HEK293 (cell line): ENCODE data around the gene VEGFC.

Experiments
- CTCF ChIA-PET: fragments of 350-600 bp; formaldehyde crosslinking; extraction: SDS; loops from one replicate; lab custom pipeline; 2021; ENCODE audit warnings: antibody characterized with exemption; lab: Yijun Ruan, JAX
- POLR2A ChIA-PET: fragments of 300-600 bp; formaldehyde crosslinking; extraction: SDS; loops from one replicate; lab custom pipeline; 2020; ENCODE audit warnings: antibody characterized with exemption, inconsistent platforms; lab: Yijun Ruan, JAX
- H3K27ac ChIP-seq: fragments of 200-500 bp; sonication (Bioruptor generic); 2 replicates; pipeline ENCODE4 v1.5.1; 2014; ENCODE audit warnings: low read depth, low read length, control low read depth, inconsistent platforms; ENCODE audit errors: extremely low read depth
- H3K36me3 ChIP-seq, 2 experiments: fragments of 200-500 bp in 1 of 2; sonication (Bioruptor generic) in 1 of 2; 1 replicate in 1 of 2; 2 replicates in 1 of 2; pipeline ENCODE4 v1.5.1; 2014 to 2017; ENCODE audit warnings: inconsistent platforms in 2 of 2, low read length in 2 of 2; ENCODE audit not compliant: control insufficient read depth in 2 of 2, insufficient read depth in 1 of 2
- H3K4me1 ChIP-seq: fragments of 200-500 bp; sonication (Bioruptor generic); 2 replicates; pipeline ENCODE4 v1.5.1; 2014; ENCODE audit warnings: mild to moderate bottlenecking, low read length, inconsistent platforms; ENCODE audit not compliant: control insufficient read depth, insufficient read depth
- H3K4me3 ChIP-seq: 2 replicates; pipeline ENCODE4 v1.5.1; 2011; ENCODE audit warnings: low read depth, mild to moderate bottlenecking, control low read depth, low read length, moderate library complexity
- H3K9me3 ChIP-seq: fragments of 200-500 bp; sonication (Bioruptor generic); 2 replicates; pipeline ENCODE4 v1.5.1; 2014; ENCODE audit warnings: low read depth, low read length, inconsistent platforms; ENCODE audit not compliant: control insufficient read depth, insufficient read depth
- AEBP2 ChIP-seq: fragments of 450-650 bp; formaldehyde crosslinking; IDR thresholded peaks from 2 replicates; pipeline ENCODE4 v1.5.1; 2016; ENCODE audit warnings: missing biosample characterization, missing genetic modification characterization, borderline replicate concordance
- GLIS1 ChIP-seq: fragments of 450-650 bp; formaldehyde crosslinking; IDR thresholded peaks from 2 replicates; pipeline ENCODE4 v1.5.1; 2016; ENCODE audit warnings: missing biosample characterization, missing genetic modification characterization
- HOXC10 ChIP-seq: sonication (generic); formaldehyde crosslinking; IDR thresholded peaks from 2 replicates; pipeline ENCODE4 v1.8.1; 2023; ENCODE audit warnings: mild to moderate bottlenecking, missing genetic modification reagents
- OSR2 ChIP-seq: fragments of 450-650 bp; formaldehyde crosslinking; IDR thresholded peaks from 2 replicates; pipeline ENCODE4 v1.5.1; 2016; ENCODE audit warnings: missing biosample characterization, missing genetic modification characterization
- REST ChIP-seq: fragments of 450-650 bp; formaldehyde crosslinking; IDR thresholded peaks from 2 replicates; pipeline ENCODE4 v1.5.1; 2016; ENCODE audit warnings: missing biosample characterization, missing genetic modification characterization
- SP3 ChIP-seq: fragments of 450-650 bp; formaldehyde crosslinking; IDR thresholded peaks from 2 replicates; pipeline ENCODE4 v1.5.1; 2016; ENCODE audit warnings: missing biosample characterization, missing genetic modification characterization
- WT1 ChIP-seq: fragments of 450-650 bp; formaldehyde crosslinking; IDR thresholded peaks from 2 replicates; pipeline ENCODE4 v1.5.1; 2016; ENCODE audit warnings: missing biosample characterization, missing genetic modification characterization
- YY2 ChIP-seq: fragments of 450-650 bp; formaldehyde crosslinking; IDR thresholded peaks from 2 replicates; pipeline ENCODE4 v1.5.1; 2016; ENCODE audit warnings: missing biosample characterization, missing genetic modification characterization
- ZFHX2 ChIP-seq: fragments of 450-650 bp; formaldehyde crosslinking; conservative IDR thresholded peaks from 2 replicates; pipeline ENCODE4 v1.5.1; 2016; ENCODE audit warnings: missing biosample characterization, missing genetic modification characterization
- ZFP3 ChIP-seq: fragments of 450-650 bp; formaldehyde crosslinking; IDR thresholded peaks from 2 replicates; pipeline ENCODE4 v1.5.1; 2016; ENCODE audit warnings: low read depth, missing biosample characterization, missing genetic modification characterization
- ZIC2 ChIP-seq: fragments of 450-650 bp; formaldehyde crosslinking; IDR thresholded peaks from 2 replicates; pipeline ENCODE4 v1.5.1; 2016; ENCODE audit warnings: missing biosample characterization, missing genetic modification characterization
- ZNF112 ChIP-seq: fragments of 450-650 bp; formaldehyde crosslinking; IDR thresholded peaks from 2 replicates; pipeline ENCODE4 v1.5.0; 2017; ENCODE audit warnings: missing biosample characterization, missing genetic modification characterization
- ZNF148 ChIP-seq: fragments of 450-650 bp; formaldehyde crosslinking; IDR thresholded peaks from 2 replicates; pipeline ENCODE4 v1.5.0; 2017; ENCODE audit warnings: missing biosample characterization, missing genetic modification characterization, borderline replicate concordance
- ZNF362 ChIP-seq: fragments of 450-650 bp; formaldehyde crosslinking; IDR thresholded peaks from 2 replicates; pipeline ENCODE4 v1.5.1; 2016; ENCODE audit warnings: missing biosample characterization, missing genetic modification characterization
- ZNF366 ChIP-seq: fragments of 450-650 bp; formaldehyde crosslinking; conservative IDR thresholded peaks from 2 replicates; pipeline ENCODE4 v1.5.1; 2016; ENCODE audit warnings: missing biosample characterization, missing genetic modification characterization
- ZNF449 ChIP-seq: fragments of 450-650 bp; formaldehyde crosslinking; IDR thresholded peaks from 2 replicates; pipeline ENCODE4 v1.5.1; 2017; ENCODE audit warnings: missing biosample characterization, mild to moderate bottlenecking, missing genetic modification characterization, moderate library complexity
- ZNF571 ChIP-seq: fragments of 450-650 bp; formaldehyde crosslinking; IDR thresholded peaks from 2 replicates; pipeline ENCODE4 v1.5.0; 2017; ENCODE audit warnings: missing biosample characterization, missing genetic modification characterization
- ZNF580 ChIP-seq: fragments of 450-650 bp; formaldehyde crosslinking; IDR thresholded peaks from 2 replicates; pipeline ENCODE4 v1.5.1; 2016; ENCODE audit warnings: missing biosample characterization, missing genetic modification characterization

VEGFC gene

GRCh38 chr4:176838601-176839433 lies 46.1 kb upstream of the VEGFC start:
- Histone ChIP-seq H3K4me3 (no peak overlapping the region), H3K36me3 (no peaks in the 10 kb centered on the region)
- CTCF ChIA-PET, result no interaction called here
- POLR2A ChIA-PET, result no interaction called here
- TF ChIP-seq GLIS1 (tag by site-specific recombination), result no peak
- 0 out of 2 replicates have a peak, but pooled peaks have one; percentile 15 for TF ChIP-seq ZNF366
- TF ChIP-seq, all 188 proteins: peak for 1
- no peak overlapping the region for H3K27ac ChIP-seq
- no peaks in the 10 kb centered on the region for H3K9me3 ChIP-seq
- peaks cover 8% of the 10 kb centered on the region; the same call in 1 of the 2 replicates for H3K4me1 ChIP-seq

- ChIA-PET CTCF (interaction anchor here (0.6 kb wide), 1 partner anchor 192 kb away, joined by 3 read pairs; no protein-coding TSS in a partner anchor), POLR2A (interaction anchor here (0.6 kb wide), 1 partner anchor 44 kb away, joined by 5 read pairs; no protein-coding TSS in a partner anchor)
- H3K4me3 ChIP-seq, result no peak overlapping the region
- no peaks in the 10 kb centered on the region for H3K36me3 ChIP-seq
- H3K4me1 ChIP-seq, result peaks cover 8% of the 10 kb centered on the region; the same call in 1 of the 2 replicates
- H3K27ac ChIP-seq, result no peak overlapping the region
- TF ChIP-seq OSR2 (tag by site-specific recombination) (peak; percentile 24; the same call in 1 of the 2 replicates), ZNF449 (no peak), WT1 (peak; percentile 74), ZNF362 (tag by site-specific recombination) (peak; percentile 43; the same call in 1 of the 2 replicates)
- no peaks in the 10 kb centered on the region for H3K9me3 ChIP-seq
Measured at GRCh38 chr4:176837169-176837895, 44.6 kb upstream of the VEGFC start.

GRCh38 chr4:176834531-176834930 lies 41.8 kb upstream of the VEGFC start:
- CTCF ChIA-PET, result no interaction called here
- no peaks in the 10 kb centered on the region for H3K36me3 ChIP-seq
- POLR2A ChIA-PET, result no interaction called here
- no peak overlapping the region for H3K4me3 ChIP-seq
- H3K27ac ChIP-seq, result no peak overlapping the region
- H3K9me3 ChIP-seq, result no peaks in the 10 kb centered on the region
- peaks cover 8% of the 10 kb centered on the region; the same call in 1 of the 2 replicates for H3K4me1 ChIP-seq
- TF ChIP-seq ZNF580 (no peak), HOXC10 (CRISPR knock-in tag) (no peak), YY2 (tag by site-specific recombination) (no peak), ZNF571 (no peak), REST (tag by site-specific recombination) (no peak), ZFP3 (tag by site-specific recombination) (no peak), ZFHX2 (tag by site-specific recombination) (no peak), AEBP2 (tag by site-specific recombination) (no peak), SP3 (tag by site-specific recombination) (no peak), ZNF148 (tag by site-specific recombination) (no peak), ZIC2 (no peak), ZNF112 (tag by site-specific recombination) (no peak)
